ENCODE data around the gene DMAP1.

The DMAP1 gene

DNA sequence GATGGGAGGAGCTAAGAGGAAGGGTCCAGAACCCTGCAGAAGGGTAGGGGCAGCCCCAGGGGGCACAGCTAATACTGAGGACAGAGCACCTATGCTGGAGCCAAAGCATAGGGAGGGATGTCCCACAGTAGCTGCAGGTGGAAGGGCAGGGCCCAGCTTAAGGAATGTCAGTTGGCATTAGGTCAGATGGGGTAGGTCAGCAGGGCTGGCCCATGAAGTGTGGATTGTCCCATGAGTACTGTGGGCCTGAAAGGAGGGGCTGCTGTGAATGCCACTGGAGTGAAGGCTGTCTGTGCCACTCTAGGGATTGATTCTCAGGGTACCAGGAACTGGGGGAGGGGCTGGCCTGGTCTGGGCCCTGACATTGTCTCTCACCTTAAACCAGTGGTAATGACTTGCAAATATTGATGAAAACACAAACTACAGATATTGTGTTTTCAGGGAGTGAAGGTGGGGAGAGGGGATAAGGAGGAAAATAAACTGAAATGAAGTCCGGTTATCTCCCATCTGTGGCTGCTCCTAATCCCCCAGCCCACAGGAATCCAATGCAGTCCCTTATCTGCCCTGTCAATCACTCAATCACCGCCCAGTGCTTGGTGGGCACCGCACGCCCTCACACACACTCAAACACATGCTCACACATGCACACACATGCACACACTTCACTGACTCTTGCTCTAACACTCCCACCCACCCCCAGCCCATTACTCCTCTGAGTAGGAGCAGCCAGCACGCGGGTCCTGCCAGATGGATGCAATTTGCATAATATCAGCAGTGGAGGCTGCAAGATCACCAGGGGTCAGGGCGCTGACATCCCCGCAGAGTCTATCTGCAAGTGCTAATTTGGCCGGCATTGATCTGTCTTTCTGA is 27.8 kb downstream of the DMAP1 start:
- no peaks in the 10 kb centered on the region for H3K79me2 ChIP-seq (ENCODE audit: insufficient read depth, low read depth)
- H3K4me3 ChIP-seq (IDR thresholded peaks at IDR 0.05; ENCODE audit: insufficient read depth, low read depth, low read length): no peak overlapping the region
- no peaks in the 10 kb centered on the region for H3K4me1 ChIP-seq (ENCODE audit: low read depth, poor library complexity, severe bottlenecking)
- no peak overlapping the region for H3K9ac ChIP-seq
- H2AFZ ChIP-seq (ENCODE audit: low read depth): no peak overlapping the region
- H3K4me2 ChIP-seq: no peak overlapping the region
- H3K36me3 ChIP-seq (ENCODE audit: insufficient read depth): no peaks in the 10 kb centered on the region
- H4K20me1 ChIP-seq (ENCODE audit: insufficient read depth): no peaks in the 10 kb centered on the region
- no peak overlapping the region for H3K27ac ChIP-seq
- H3K27me3 ChIP-seq (ENCODE audit: insufficient read depth, low read depth): no peaks in the 10 kb centered on the region
- TF ChIP-seq CTCF (conservative IDR thresholded peaks at IDR 0.05; ENCODE audit: low read depth, low read length): no peak

DNA sequence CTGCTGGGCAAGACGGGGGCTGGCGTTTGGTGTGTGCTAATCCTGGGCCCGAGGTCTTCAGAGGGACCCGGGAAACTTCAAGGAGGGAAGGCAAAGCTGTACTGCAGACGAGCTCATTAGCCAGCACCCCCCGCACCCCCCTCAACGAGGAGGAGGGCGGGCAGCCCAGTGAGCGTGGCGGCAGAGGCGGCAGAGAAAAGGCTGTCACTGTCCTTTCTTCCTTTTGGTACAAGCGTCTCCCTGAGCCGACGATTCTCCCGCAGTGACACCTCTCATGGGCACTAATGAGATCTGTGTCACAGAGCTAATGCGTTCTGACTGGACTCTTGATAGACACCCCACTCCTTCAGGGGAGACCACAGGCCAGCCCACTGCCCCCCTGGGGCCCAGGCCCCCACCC is 29.5 kb downstream of the DMAP1 start:
- Histone ChIP-seq H4K20me1 (ENCODE audit: insufficient read depth) (no peaks in the 10 kb centered on the region), H2AFZ (ENCODE audit: low read depth) (no peak overlapping the region), H3K4me1 (ENCODE audit: low read depth, poor library complexity, severe bottlenecking) (no peaks in the 10 kb centered on the region), H3K27me3 (ENCODE audit: insufficient read depth, low read depth) (no peaks in the 10 kb centered on the region), H3K4me3 (IDR thresholded peaks at IDR 0.05; ENCODE audit: insufficient read depth, low read depth, low read length) (no peak overlapping the region), H3K27ac (no peak overlapping the region), H3K9ac (no peak overlapping the region), H3K36me3 (ENCODE audit: insufficient read depth) (no peaks in the 10 kb centered on the region), H3K4me2 (no peak overlapping the region), H3K79me2 (ENCODE audit: insufficient read depth, low read depth) (no peaks in the 10 kb centered on the region)
- TF ChIP-seq CTCF (conservative IDR thresholded peaks at IDR 0.05; ENCODE audit: low read depth, low read length): no peak

GRCh38 chr1:44243782-44244495 is 30.7 kb downstream of the DMAP1 start:
- Histone ChIP-seq H3K4me2 (no peak overlapping the region), H3K36me3 (ENCODE audit: insufficient read depth) (no peaks in the 10 kb centered on the region), H3K4me1 (ENCODE audit: low read depth, poor library complexity, severe bottlenecking) (no peaks in the 10 kb centered on the region), H3K79me2 (ENCODE audit: insufficient read depth, low read depth) (no peaks in the 10 kb centered on the region), H3K27ac (no peak overlapping the region), H3K27me3 (ENCODE audit: insufficient read depth, low read depth) (no peaks in the 10 kb centered on the region), H4K20me1 (ENCODE audit: insufficient read depth) (no peaks in the 10 kb centered on the region), H3K9ac (no peak overlapping the region), H2AFZ (ENCODE audit: low read depth) (no peak overlapping the region), H3K4me3 (IDR thresholded peaks at IDR 0.05; ENCODE audit: insufficient read depth, low read depth, low read length) (no peak overlapping the region)
- no peak for TF ChIP-seq CTCF (conservative IDR thresholded peaks at IDR 0.05; ENCODE audit: low read depth, low read length)

DNA sequence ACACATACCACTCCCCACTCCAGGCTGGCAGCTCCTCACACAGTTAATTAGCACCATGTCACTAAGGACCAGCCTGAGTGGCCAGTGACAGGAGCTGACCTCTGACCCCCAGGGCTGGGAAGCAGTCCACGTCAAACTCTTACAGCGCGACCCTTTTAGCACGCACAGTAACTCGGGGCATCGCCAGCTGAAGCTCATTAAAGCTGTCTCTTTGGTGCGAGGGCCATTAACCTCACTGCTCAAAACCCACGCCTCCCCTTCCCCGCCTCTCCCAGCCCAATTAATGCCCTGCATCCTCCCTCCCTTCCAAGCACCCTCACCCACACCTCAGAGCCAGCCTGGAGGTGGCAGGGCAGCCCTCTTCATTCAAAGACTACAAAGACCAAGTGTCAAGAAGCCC is 31.7 kb downstream of the DMAP1 start:
- Histone ChIP-seq H3K79me2 (ENCODE audit: insufficient read depth, low read depth) (no peaks in the 10 kb centered on the region), H3K4me2 (no peak overlapping the region), H3K4me3 (IDR thresholded peaks at IDR 0.05; ENCODE audit: insufficient read depth, low read depth, low read length) (no peak overlapping the region), H3K4me1 (ENCODE audit: low read depth, poor library complexity, severe bottlenecking) (no peaks in the 10 kb centered on the region), H3K9ac (no peak overlapping the region), H2AFZ (ENCODE audit: low read depth) (no peak overlapping the region), H3K27ac (no peak overlapping the region), H3K36me3 (ENCODE audit: insufficient read depth) (no peaks in the 10 kb centered on the region), H3K27me3 (ENCODE audit: insufficient read depth, low read depth) (no peaks in the 10 kb centered on the region), H4K20me1 (ENCODE audit: insufficient read depth) (no peaks in the 10 kb centered on the region)
- TF ChIP-seq CTCF (conservative IDR thresholded peaks at IDR 0.05; ENCODE audit: low read depth, low read length): no peak

Data from KMS-11 (cell line).